OCI-LY7 (cell line): Measurements from ENCODE around the gene FAM81A. TPM values are rescaled to one million over a fixed set of nuclear protein-coding genes. Genes with fewer than 3 reads are reported as not detected.

ENCODE experiments used
- BruUV-seq: library from RNA; stranded (reverse); fragments of 400-500 nt; replicated peaks from 2 replicates; lab custom pipeline; 2021; lab: Mats Ljungman, UMichigan
- CTCF ChIA-PET: fragments of 300-600 bp; sonication (Branson Sonifier 250); formaldehyde crosslinking; loops from one replicate; lab custom pipeline; 2022; ENCODE audit warnings: antibody characterized with exemption; ENCODE audit not compliant: unreplicated experiment; lab: Charles Lee
- POLR2A ChIA-PET: fragments of 300-600 bp; sonication (Branson Sonifier 250); formaldehyde crosslinking; loops from one replicate; lab custom pipeline; 2022; ENCODE audit warnings: antibody characterized with exemption; lab: Charles Lee
- DNase-seq: peaks from one replicate; pipeline ENCODE4 v3.0.0-alpha.2; 2015; ENCODE audit warnings: low spot score
- H2AFZ ChIP-seq: fragments of 200-600 bp; sonication (generic), shearing (Covaris generic); 2 replicates; pipeline ENCODE4 v1.6.1; 2014; ENCODE audit warnings: mild to moderate bottlenecking, antibody characterized with exemption, low read length, moderate library complexity
- H3K27ac ChIP-seq: fragments of 200-600 bp; sonication (generic); 2 replicates; pipeline ENCODE4 v1.5.1; 2014; ENCODE audit warnings: mixed run types, low read depth, mild to moderate bottlenecking, moderate library complexity, low read length, inconsistent platforms; ENCODE audit not compliant: poor library complexity, severe bottlenecking
- H3K36me3 ChIP-seq: fragments of 200-600 bp; sonication (generic); 2 replicates; pipeline ENCODE4 v1.6.1; 2014; ENCODE audit warnings: mild to moderate bottlenecking, antibody characterized with exemption, low read length, moderate library complexity, mixed read lengths; ENCODE audit not compliant: insufficient read depth
- H3K4me1 ChIP-seq: fragments of 200-600 bp; sonication (generic); 2 replicates; pipeline ENCODE4 v1.5.1; 2014; ENCODE audit warnings: mild to moderate bottlenecking, low read length; ENCODE audit not compliant: insufficient read depth, poor library complexity, severe bottlenecking
- H3K4me2 ChIP-seq: fragments of 200-600 bp; sonication (generic); 2 replicates; pipeline ENCODE4 v1.6.1; 2014; ENCODE audit warnings: mild to moderate bottlenecking, low read length
- H3K4me3 ChIP-seq: fragments of 200-600 bp; sonication (generic); 2 replicates; pipeline ENCODE4 v1.5.1; 2014; ENCODE audit warnings: mild to moderate bottlenecking, low read depth, low read length; ENCODE audit not compliant: poor library complexity, severe bottlenecking
- H3K79me2 ChIP-seq: fragments of 200-600 bp; sonication (generic); 2 replicates; pipeline ENCODE4 v1.6.1; 2016; ENCODE audit warnings: low read depth, mild to moderate bottlenecking, low read length, moderate library complexity, mixed read lengths; ENCODE audit not compliant: insufficient read depth
- H3K9me2 ChIP-seq: fragments of 200-600 bp; sonication (generic); 2 replicates; pipeline ENCODE4 v1.6.1; 2016; ENCODE audit warnings: mild to moderate bottlenecking, low read length, mixed read lengths; ENCODE audit not compliant: insufficient read depth
- H3K9me3 ChIP-seq: fragments of 200-600 bp; sonication (generic); 2 replicates; pipeline ENCODE4 v1.6.1; 2014; ENCODE audit warnings: mild to moderate bottlenecking, mixed run types, low read length, mixed read lengths
- H4K20me1 ChIP-seq: fragments of 200-600 bp; sonication (generic); 2 replicates; pipeline ENCODE4 v1.6.1; 2014; ENCODE audit warnings: mild to moderate bottlenecking, antibody characterized with exemption, low read length, moderate library complexity, mixed read lengths; ENCODE audit not compliant: insufficient read depth
- CTCF ChIP-seq: fragments of 200-600 bp; sonication (generic); conservative IDR thresholded peaks from 2 replicates; pipeline ENCODE4 v1.5.1; 2014; ENCODE audit warnings: mild to moderate bottlenecking, antibody characterized with exemption, low read length, moderate library complexity, mixed read lengths
- EZH2phosphoT487 ChIP-seq: fragments of 200-600 bp; sonication (generic); IDR thresholded peaks from 2 replicates; pipeline ENCODE4 v1.6.1; 2018; ENCODE audit warnings: low read depth, borderline replicate concordance, mild to moderate bottlenecking, mixed run types, antibody characterized with exemption, low read length, moderate library complexity, mixed read lengths
- intact Hi-C: fragments of 100-400 bp; cut with micrococcal nuclease; formaldehyde crosslinking; loops from one replicate; pipeline ENCODE4 v1.10.0; 2022; ENCODE audit not compliant: unreplicated experiment
- total RNA-seq, 2 experiments: library from RNA; depleted of rRNA in 1 of 2; stranded (reverse); fragments of >200 nt in 1 of 2; shearing (Covaris generic) in 1 of 2; gene quantifications; 2 replicates each; pipeline ENCODE4 v1.2.3, GENCODE V29; 2014 to 2022

Gene FAM81A
- total RNA-seq, 2 experiments from 2014 or later: 11.6 to 37.4 TPM

DNA sequence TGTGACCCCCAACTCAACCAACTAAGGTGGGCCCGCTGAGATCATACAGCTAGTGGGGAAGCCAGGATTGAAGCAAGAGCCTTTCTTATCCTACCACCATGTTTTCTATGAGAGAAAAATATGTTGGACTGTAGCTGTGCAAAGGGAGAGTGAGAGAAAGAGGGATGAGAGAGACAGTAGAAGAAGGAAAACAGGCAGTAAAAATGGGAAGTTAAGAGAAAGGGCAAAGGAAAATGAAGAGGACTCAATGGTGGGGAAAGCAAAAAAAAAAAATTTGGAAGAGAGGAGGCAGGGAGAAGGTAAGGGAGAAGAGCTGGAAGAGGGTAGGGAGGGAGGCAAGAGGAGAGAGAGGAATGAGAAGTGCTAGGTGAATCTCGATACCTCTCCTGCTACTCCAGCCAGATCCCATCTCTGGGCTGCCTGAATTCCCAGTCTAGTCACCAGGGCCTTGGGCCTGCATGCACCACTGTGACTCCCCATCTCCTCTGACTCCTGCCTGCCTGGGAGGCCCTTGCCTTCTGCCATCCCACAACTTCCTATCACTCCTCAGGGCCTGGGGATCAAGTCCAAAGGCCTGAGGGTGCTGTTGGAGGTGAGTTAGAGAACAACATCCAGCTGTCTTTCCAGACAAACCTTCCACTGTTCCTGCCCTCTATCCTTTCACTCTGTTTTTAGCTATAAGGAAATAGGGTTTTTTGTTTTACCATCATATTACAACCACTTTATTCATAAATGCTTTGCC is 15.7 kb downstream of the FAM81A start:
- H2AFZ ChIP-seq: no peak overlapping the region
- H3K79me2 ChIP-seq: no peaks in the 10 kb centered on the region
- H3K4me3 ChIP-seq: no peak overlapping the region
- no peak overlapping the region for H3K4me2 ChIP-seq
- no peaks in the 10 kb centered on the region for H3K4me1 ChIP-seq
- H3K27ac ChIP-seq: no peak overlapping the region
- no peaks in the 10 kb centered on the region for H3K9me3 ChIP-seq
- ChIA-PET CTCF (no interaction called here), POLR2A (interaction anchor here (0.7 kb wide), 1 partner anchor 66 kb away, joined by 3 read pairs; no protein-coding TSS in a partner anchor)
- no peak for TF ChIP-seq EZH2phosphoT487
- no peak for TF ChIP-seq CTCF
- no peaks in the 10 kb centered on the region for H4K20me1 ChIP-seq
- DNase-seq: no peak
- BruUV-seq: no TSS peak
- H3K36me3 ChIP-seq: no peaks in the 10 kb centered on the region
- no peaks in the 10 kb centered on the region for H3K9me2 ChIP-seq
- intact Hi-C loops: no loop called here

DNA sequence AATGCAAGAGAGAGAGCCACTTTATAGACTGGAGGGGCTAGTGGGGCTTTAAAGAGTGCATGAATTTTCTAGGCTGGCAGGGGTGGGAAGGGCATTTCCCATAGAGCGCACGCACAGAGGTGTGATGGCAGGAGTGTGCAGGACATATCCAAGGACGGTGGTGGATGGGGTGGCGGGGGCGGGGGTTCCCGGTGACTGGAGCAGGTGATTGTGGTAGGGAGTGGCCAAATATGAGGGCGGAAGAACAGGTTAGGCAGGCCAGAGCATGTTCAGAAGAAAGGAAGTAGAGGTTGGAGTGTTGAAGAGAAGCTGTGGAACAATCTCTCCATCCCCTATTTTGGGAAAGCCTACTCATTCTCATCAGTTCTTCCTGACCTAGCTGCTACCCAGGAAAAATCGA is 18.1 kb downstream of the FAM81A start:
- no peaks in the 10 kb centered on the region for H3K9me3 ChIP-seq
- no peaks in the 10 kb centered on the region for H4K20me1 ChIP-seq
- no peak overlapping the region for H3K27ac ChIP-seq
- H2AFZ ChIP-seq: no peak overlapping the region
- CTCF ChIA-PET: no interaction called here
- no peak for TF ChIP-seq EZH2phosphoT487
- TF ChIP-seq CTCF: no peak
- H3K36me3 ChIP-seq: peaks cover 1% of the 10 kb centered on the region; the same call in 1 of the 2 replicates
- no peaks in the 10 kb centered on the region for H3K79me2 ChIP-seq
- DNase-seq: no peak
- no peak overlapping the region for H3K4me3 ChIP-seq
- no peak overlapping the region for H3K4me2 ChIP-seq
- no peaks in the 10 kb centered on the region for H3K9me2 ChIP-seq
- no peaks in the 10 kb centered on the region for H3K4me1 ChIP-seq
- POLR2A ChIA-PET: no interaction called here
- no TSS peak for BruUV-seq
- intact Hi-C loops: no loop called here

GRCh38 chr15:59457103-59457502 is 19.1 kb downstream of the FAM81A start:
- ChIA-PET CTCF (no interaction called here), POLR2A (interaction anchor here (0.6 kb wide), 1 partner anchor 156 kb away, joined by 3 read pairs; no protein-coding TSS in a partner anchor)
- no TSS peak for BruUV-seq

More at GRCh38 chr15:59457103-59457502, 19.1 kb downstream of the FAM81A start:
- Histone ChIP-seq H2AFZ (no peak overlapping the region), H3K79me2 (no peaks in the 10 kb centered on the region), H3K4me2 (no peak overlapping the region), H4K20me1 (no peaks in the 10 kb centered on the region), H3K9me2 (no peaks in the 10 kb centered on the region), H3K4me3 (no peak overlapping the region), H3K27ac (no peak overlapping the region), H3K9me3 (no peaks in the 10 kb centered on the region), H3K4me1 (no peaks in the 10 kb centered on the region), H3K36me3 (peaks cover 10% of the 10 kb centered on the region; the same call in 1 of the 2 replicates)
- TF ChIP-seq EZH2phosphoT487 (no peak), CTCF (no peak)
- DNase-seq: no peak
- intact Hi-C loops: no loop called here
